HEK293 (cell line): ENCODE results near the gene ABCG1.

ENCODE experiments used
- KLF16 ChIP-seq: fragments of 450-650 bp; formaldehyde crosslinking; IDR thresholded peaks from 2 replicates; pipeline ENCODE4 v1.5.1; 2017; ENCODE audit warnings: missing biosample characterization, missing genetic modification characterization
- OSR2 ChIP-seq: fragments of 450-650 bp; formaldehyde crosslinking; IDR thresholded peaks from 2 replicates; pipeline ENCODE4 v1.5.1; 2016; ENCODE audit warnings: missing biosample characterization, missing genetic modification characterization
- ZNF274 ChIP-seq, 2 experiments: fragments of 200-500 bp in 1 of 2; fragments of 450-650 bp in 1 of 2; sonication (Bioruptor generic) in 1 of 2; formaldehyde crosslinking in 1 of 2; IDR thresholded peaks; 2 replicates each; pipeline versions ENCODE4 v1.5.1 to v1.6.1; 2014 to 2016; ENCODE audit warnings: borderline replicate concordance in 1 of 2, inconsistent platforms in 1 of 2, low read length in 1 of 2, missing biosample characterization in 1 of 2, missing genetic modification characterization in 1 of 2
- TF ChIP-seq, protein P1 (sequence below): fragments of 450-650 bp; formaldehyde crosslinking; IDR thresholded peaks from 2 replicates; pipeline ENCODE4 v1.5.1; 2016; ENCODE audit warnings: missing biosample characterization, missing genetic modification characterization
- TF ChIP-seq, protein P2 (sequence below): fragments of 450-650 bp; formaldehyde crosslinking; IDR thresholded peaks from 2 replicates; pipeline ENCODE4 v1.5.1; 2016; ENCODE audit warnings: missing biosample characterization, missing genetic modification characterization

DNA sequence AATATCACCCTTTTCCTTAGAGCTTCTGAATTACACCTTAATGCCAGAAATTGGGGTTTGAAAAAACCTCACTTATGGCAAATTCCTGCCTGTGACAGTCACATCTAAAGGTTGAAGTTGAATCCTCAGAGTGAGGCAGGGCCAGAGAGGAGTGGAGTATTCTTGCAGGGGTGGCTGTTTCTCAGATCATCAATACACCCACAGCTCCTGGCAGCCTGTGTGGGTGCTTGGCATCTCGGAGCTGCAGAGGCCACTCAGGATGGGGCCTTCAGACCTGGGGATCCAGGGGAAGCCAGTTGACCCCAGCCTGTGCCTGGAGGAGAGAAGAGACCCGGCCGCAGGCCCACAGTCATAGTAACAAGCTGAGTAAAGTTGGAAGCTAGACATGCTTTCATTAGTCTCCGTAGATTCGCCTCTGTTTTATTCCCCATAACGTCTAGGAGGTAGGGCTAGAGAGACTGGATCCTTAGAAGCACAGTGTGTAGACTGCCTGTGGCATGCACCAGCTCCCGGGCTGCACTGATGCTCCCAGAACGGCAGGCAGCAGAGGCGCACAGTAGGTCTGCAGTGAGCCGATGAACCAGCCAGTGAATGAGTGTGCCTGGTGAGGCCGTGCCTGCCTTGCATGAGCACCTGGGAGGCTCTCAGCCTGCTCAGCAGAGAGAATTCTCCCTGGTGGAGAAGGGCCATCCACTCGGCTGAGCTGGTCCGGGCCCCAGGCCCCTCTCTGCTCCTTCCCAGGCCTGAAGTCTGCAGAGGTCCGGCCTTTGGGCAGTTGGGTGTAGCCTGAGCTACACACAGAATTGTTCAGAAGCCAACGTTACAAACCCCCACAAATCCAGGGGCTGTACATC, 53.4 kb downstream of the ABCG1 start:
- TF ChIP-seq, protein P1, sequence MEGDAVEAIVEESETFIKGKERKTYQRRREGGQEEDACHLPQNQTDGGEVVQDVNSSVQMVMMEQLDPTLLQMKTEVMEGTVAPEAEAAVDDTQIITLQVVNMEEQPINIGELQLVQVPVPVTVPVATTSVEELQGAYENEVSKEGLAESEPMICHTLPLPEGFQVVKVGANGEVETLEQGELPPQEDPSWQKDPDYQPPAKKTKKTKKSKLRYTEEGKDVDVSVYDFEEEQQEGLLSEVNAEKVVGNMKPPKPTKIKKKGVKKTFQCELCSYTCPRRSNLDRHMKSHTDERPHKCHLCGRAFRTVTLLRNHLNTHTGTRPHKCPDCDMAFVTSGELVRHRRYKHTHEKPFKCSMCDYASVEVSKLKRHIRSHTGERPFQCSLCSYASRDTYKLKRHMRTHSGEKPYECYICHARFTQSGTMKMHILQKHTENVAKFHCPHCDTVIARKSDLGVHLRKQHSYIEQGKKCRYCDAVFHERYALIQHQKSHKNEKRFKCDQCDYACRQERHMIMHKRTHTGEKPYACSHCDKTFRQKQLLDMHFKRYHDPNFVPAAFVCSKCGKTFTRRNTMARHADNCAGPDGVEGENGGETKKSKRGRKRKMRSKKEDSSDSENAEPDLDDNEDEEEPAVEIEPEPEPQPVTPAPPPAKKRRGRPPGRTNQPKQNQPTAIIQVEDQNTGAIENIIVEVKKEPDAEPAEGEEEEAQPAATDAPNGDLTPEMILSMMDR (tag by site-specific recombination): no peak
- TF ChIP-seq ZNF274 (IDR thresholded peaks at IDR 0.05; ENCODE audit: low read length): no peak
- TF ChIP-seq ZNF274 (tag by site-specific recombination; IDR thresholded peaks at IDR 0.05; ENCODE audit: borderline replicate concordance): no peak
- no peak for TF ChIP-seq OSR2 (tag by site-specific recombination)
- TF ChIP-seq, protein P2, sequence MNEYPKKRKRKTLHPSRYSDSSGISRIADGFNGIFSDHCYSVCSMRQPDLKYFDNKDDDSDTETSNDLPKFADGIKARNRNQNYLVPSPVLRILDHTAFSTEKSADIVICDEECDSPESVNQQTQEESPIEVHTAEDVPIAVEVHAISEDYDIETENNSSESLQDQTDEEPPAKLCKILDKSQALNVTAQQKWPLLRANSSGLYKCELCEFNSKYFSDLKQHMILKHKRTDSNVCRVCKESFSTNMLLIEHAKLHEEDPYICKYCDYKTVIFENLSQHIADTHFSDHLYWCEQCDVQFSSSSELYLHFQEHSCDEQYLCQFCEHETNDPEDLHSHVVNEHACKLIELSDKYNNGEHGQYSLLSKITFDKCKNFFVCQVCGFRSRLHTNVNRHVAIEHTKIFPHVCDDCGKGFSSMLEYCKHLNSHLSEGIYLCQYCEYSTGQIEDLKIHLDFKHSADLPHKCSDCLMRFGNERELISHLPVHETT: no peak
- TF ChIP-seq KLF16 (tag by site-specific recombination): no peak
